ENCODE data around the gene TMEM39B. TPM values are rescaled to one million over a fixed set of nuclear protein-coding genes. Genes with fewer than 3 reads are reported as not detected.

The TMEM39B gene
- total and polyA plus RNA-seq, 2 of the 4 experiments (the other 2 are of a cell fraction), result 6.5 to 28.7 TPM

GRCh38 chr1:32082022-32082421, 9.3 kb downstream of the TMEM39B start:
- no peak overlapping the region for H4K5ac ChIP-seq (ENCODE audit: low read depth, low read length)
- H3K23ac ChIP-seq (ENCODE audit: low read depth, low read length), result no peak overlapping the region
- in situ Hi-C loops (cut with MboI; ENCODE audit: low sequenced_read_pairs), result no loop called here
- POLR2A ChIA-PET (ENCODE audit: unreplicated experiment), result no interaction called here
- DNase-seq (no peak), ATAC-seq (ENCODE audit: low read depth) (no peak)
- no peak overlapping the region for H4K91ac ChIP-seq (ENCODE audit: insufficient read depth, low read depth, low read length)
- no peak overlapping the region for H2BK120ac ChIP-seq (ENCODE audit: low read depth, low read length)
- H3K18ac ChIP-seq (ENCODE audit: low read depth, low read length), result no peak overlapping the region
- CTCF ChIA-PET, result interaction anchor here (0.7 kb wide), 1 partner anchor 100 kb away, joined by 3 read pairs; no protein-coding TSS in a partner anchor
- H2BK5ac ChIP-seq (ENCODE audit: low read depth, low read length, poor library complexity, severe bottlenecking), result no peak overlapping the region
- WGBS, 2 experiments (ENCODE audit: extremely low coverage in 2 of 2, insufficient read length in 1 of 2), result no CpG with 5 or more reads among the region's 1 CpG
- no peak overlapping the region for H2AK5ac ChIP-seq (ENCODE audit: low read depth, low read length)
- TF ChIP-seq CTCF (conservative IDR thresholded peaks at IDR 0.05; ENCODE audit: low read depth, low read length) (no peak), BHLHE40 (IDR thresholded peaks at IDR 0.05; ENCODE audit: low read depth, low read length) (no peak), NFE2L2 (IDR thresholded peaks at IDR 0.05; ENCODE audit: low read depth, low read length) (no peak), MAFK (IDR thresholded peaks at IDR 0.05; ENCODE audit: low read depth, low read length) (no peak), CHD1 (IDR thresholded peaks at IDR 0.05; ENCODE audit: low read depth, low read length) (no peak), CEBPB (IDR thresholded peaks at IDR 0.05; ENCODE audit: low read depth, low read length) (no peak), POLR2A (IDR thresholded peaks at IDR 0.05; ENCODE audit: low read depth, low read length) (no peak), FOS (IDR thresholded peaks at IDR 0.05; ENCODE audit: low read depth, low read length) (no peak), USF2 (IDR thresholded peaks at IDR 0.05; ENCODE audit: low read depth, low read length) (no peak), SMC3 (IDR thresholded peaks at IDR 0.05; ENCODE audit: low read depth, low read length) (no peak), ELK1 (IDR thresholded peaks at IDR 0.05; ENCODE audit: borderline replicate concordance, low read depth, low read length) (no peak)
- no peak overlapping the region for H2AK9ac ChIP-seq (replicated peaks; ENCODE audit: low read depth, low read length, poor library complexity)
- no peaks in the 10 kb centered on the region for H3K27me3 ChIP-seq (ENCODE audit: control insufficient read depth, insufficient read depth, low read length)
- H3K4me2 ChIP-seq (ENCODE audit: low read depth, low read length), result no peak overlapping the region
- H3K4me1 ChIP-seq (ENCODE audit: control insufficient read depth, insufficient read depth, low read length), result no peaks in the 10 kb centered on the region
- peaks cover 2% of the 10 kb centered on the region; the same call in 1 of the 2 replicates for H3K9me1 ChIP-seq (ENCODE audit: insufficient read depth, low read length)
- H3K79me1 ChIP-seq (ENCODE audit: low read depth in 1 of 2, low read length in 2 of 2), result peaks cover 15 to 20% of the 10 kb centered on the region in 2 experiments; a peak in 3 of 4 replicates
- peaks cover 31% of the 10 kb centered on the region for H3K36me3 ChIP-seq (ENCODE audit: control insufficient read depth, insufficient read depth, low read length)
- H2AFZ ChIP-seq (replicated peaks; ENCODE audit: low read length, poor library complexity), result no peak overlapping the region
- no peaks in the 10 kb centered on the region for H4K20me1 ChIP-seq (ENCODE audit: insufficient read depth, low read length)
- H3K9ac ChIP-seq (ENCODE audit: low read depth, low read length), result no peak overlapping the region
- no peak overlapping the region for H3K14ac ChIP-seq (replicated peaks; ENCODE audit: low read depth, low read length)
- dilution Hi-C loops (cut with HindIII; ENCODE audit: low sequenced_read_pairs, unreplicated experiment), result no loop called here
- H3K56ac ChIP-seq (ENCODE audit: extremely low read depth, insufficient read depth, low read length), result no peak overlapping the region
- no peak overlapping the region for H3K4ac ChIP-seq (ENCODE audit: low read depth, low read length)
- intact Hi-C loops (cut with micrococcal nuclease), result no loop called here
- H4K8ac ChIP-seq (ENCODE audit: low read depth in 2 of 2, low read length in 2 of 2), result no peak overlapping the region
- H3K27ac ChIP-seq (ENCODE audit: insufficient read depth, low read length), result no peak overlapping the region
- H2BK20ac ChIP-seq (ENCODE audit: low read depth, low read length), result no peak overlapping the region
- no peak overlapping the region for H3K4me3 ChIP-seq (ENCODE audit: insufficient read depth, low read depth, low read length)
- H3K9me3 ChIP-seq (ENCODE audit: control insufficient read depth, insufficient read depth, low read length), result no peaks in the 10 kb centered on the region
- H2BK15ac ChIP-seq (ENCODE audit: low read depth, low read length), result no peak overlapping the region
- BruUV-seq (replicated peaks), result no TSS peak

Measured in IMR-90 (cell line).